Keratinocyte (primary cell): ENCODE results near the gene NRARP. TPM values are rescaled to one million over a fixed set of nuclear protein-coding genes. Genes with fewer than 3 reads are reported as not detected.

Source experiments
- DNase-seq: peaks from one replicate; pipeline ENCODE4 v3.0.0-alpha.2; 2011; ENCODE audit warnings: low read depth, missing footprints, low spot score
- FAIRE-seq: peaks from 2 replicates; lab custom pipeline; 2011; peaks lifted over from hg19 to GRCh38; lab: Jason Lieb, UNC
- H2AFZ ChIP-seq: 2 replicates; pipeline ENCODE4 v1.6.0; 2012; ENCODE audit warnings: low read length, control low read depth, inconsistent platforms; ENCODE audit not compliant: control insufficient read depth
- H3K27ac ChIP-seq: 2 replicates; pipeline ENCODE4 v1.5.1; 2011; ENCODE audit warnings: low read length; ENCODE audit not compliant: control insufficient read depth, insufficient read depth
- H3K27me3 ChIP-seq: 3 replicates; pipeline ENCODE4 v1.6.0; 2011; ENCODE audit warnings: low read length; ENCODE audit not compliant: control insufficient read depth, insufficient read depth; ENCODE audit errors: extremely low read depth
- H3K36me3 ChIP-seq, 2 experiments: 2 replicates in 1 of 2; 3 replicates in 1 of 2; pipeline ENCODE4 v1.5.1; 2011; ENCODE audit warnings: low read length in 2 of 2, mild to moderate bottlenecking in 1 of 2; ENCODE audit not compliant: control insufficient read depth in 2 of 2, insufficient read depth in 2 of 2; ENCODE audit errors: extremely low read depth in 1 of 2
- H3K4me1 ChIP-seq: 3 replicates; pipeline ENCODE4 v1.5.1; 2011; ENCODE audit warnings: low read length; ENCODE audit not compliant: control insufficient read depth, insufficient read depth; ENCODE audit errors: extremely low read depth
- H3K4me2 ChIP-seq: 3 replicates; pipeline ENCODE4 v1.6.0; 2011; ENCODE audit warnings: low read depth, low read length; ENCODE audit not compliant: control insufficient read depth, insufficient read depth; ENCODE audit errors: extremely low read depth
- H3K4me3 ChIP-seq, 3 experiments: fragments of 200-600 bp in 1 of 3; sonication (generic) in 1 of 3; 2 replicates in 2 of 3; 3 replicates in 1 of 3; pipeline ENCODE4 v1.5.1; 2011 to 2016; ENCODE audit warnings: low read length in 3 of 3, mild to moderate bottlenecking in 3 of 3, control low read depth in 2 of 3, inconsistent platforms in 1 of 3, low read depth in 1 of 3, mixed read lengths in 1 of 3, mixed run types in 1 of 3, moderate library complexity in 1 of 3; ENCODE audit not compliant: control insufficient read depth in 2 of 3, insufficient read depth in 2 of 3; ENCODE audit errors: extremely low read depth in 1 of 3
- H3K79me2 ChIP-seq: 2 replicates; pipeline ENCODE4 v1.6.0; 2012; ENCODE audit warnings: low read length; ENCODE audit not compliant: control insufficient read depth, insufficient read depth
- H3K9ac ChIP-seq: 3 replicates; pipeline ENCODE4 v1.6.0; 2011; ENCODE audit warnings: low read length; ENCODE audit not compliant: control insufficient read depth, insufficient read depth; ENCODE audit errors: extremely low read depth
- H3K9me1 ChIP-seq: 3 replicates; pipeline ENCODE4 v1.6.0; 2011; ENCODE audit warnings: low read length; ENCODE audit not compliant: control insufficient read depth, insufficient read depth; ENCODE audit errors: extremely low read depth
- H3K9me3 ChIP-seq: 2 replicates; pipeline ENCODE4 v1.5.1; 2012; ENCODE audit warnings: low read depth, low read length; ENCODE audit not compliant: control insufficient read depth
- H4K20me1 ChIP-seq: 3 replicates; pipeline ENCODE4 v1.6.0; 2011; ENCODE audit warnings: low read length; ENCODE audit not compliant: control insufficient read depth, insufficient read depth; ENCODE audit errors: extremely low read depth
- EZH2 ChIP-seq: IDR thresholded peaks from one replicate; pipeline ENCODE4 v1.6.1; 2012; ENCODE audit warnings: inconsistent platforms, mild to moderate bottlenecking, low read length, moderate library complexity
- dilution Hi-C: fragments of 300-500 bp; cut with MboI; formaldehyde crosslinking; loops from one replicate; pipeline ENCODE4 v1.7.0; 2020; ENCODE audit warnings: low sequenced_read_pairs; ENCODE audit not compliant: extremely low pct_ligation_motif_present
- polyA plus RNA-seq, 5 experiments: library from polyadenylated mRNA; depleted of rRNA in 3 of 5; stranded (reverse) in 3 of 5; stranded (forward) in 1 of 5; unstranded in 1 of 5; fragments of >200 nt; gene quantifications; 1 replicate in 1 of 5; 2 replicates in 3 of 5; 3 replicates in 1 of 5; pipeline versions ENCODE4 v1.2.1 to v1.2.3, GENCODE V29; 2011 to 2012; ENCODE audit warnings: missing spikeins in 2 of 5, low read depth in 1 of 5, low replicate concordance in 1 of 5
- TF ChIP-seq, protein P1 (sequence below), 3 experiments: IDR thresholded peaks in 1 of 3; conservative IDR thresholded peaks in 1 of 3; optimal IDR thresholded peaks in 1 of 3; 2 replicates in 2 of 3; 3 replicates in 1 of 3; pipeline versions ENCODE3 to v1.5.1; 2011; ENCODE audit warnings: low read length in 3 of 3, mild to moderate bottlenecking in 3 of 3, moderate library complexity in 2 of 3, control low read depth in 1 of 3, inconsistent platforms in 1 of 3; ENCODE audit not compliant: insufficient read depth in 2 of 3; ENCODE audit errors: extremely low read depth in 1 of 3

The NRARP gene
- polyA plus RNA-seq, 1 donor (not counting 4 experiments of a cell fraction or from before 2014, with no cell fraction given), result 2.4 TPM

DNA sequence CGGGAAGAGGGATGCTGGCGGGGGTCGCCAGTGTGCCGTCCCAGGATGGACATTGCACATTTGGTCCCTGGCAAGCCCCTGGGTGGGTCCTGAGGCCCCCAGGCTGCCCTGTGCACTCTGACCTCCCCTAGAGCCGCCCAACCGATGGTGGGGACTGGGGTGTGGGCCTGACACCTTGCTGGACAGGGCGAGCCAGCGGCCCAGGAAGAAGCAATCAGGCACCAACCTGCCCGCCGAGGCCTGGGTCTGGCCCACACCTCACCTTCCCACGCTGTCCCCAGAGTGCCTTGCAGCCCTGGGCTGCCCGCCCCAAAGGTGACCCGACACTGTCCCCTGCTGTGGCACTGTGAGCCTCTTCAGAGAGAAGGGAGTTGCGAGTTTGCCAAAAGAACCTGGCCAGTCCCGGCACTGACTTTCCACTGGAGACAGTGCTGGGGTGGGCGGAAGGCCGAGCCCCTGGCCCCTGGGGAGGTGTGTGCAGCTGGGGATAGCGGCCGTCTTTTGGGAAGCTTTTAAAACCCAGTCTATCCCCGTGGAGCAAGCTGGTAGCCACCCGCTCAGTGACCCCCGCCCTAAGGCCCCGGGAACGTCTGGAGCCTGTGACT is 12.0 kb upstream of the NRARP start:
- H3K4me3 ChIP-seq, result no peak overlapping the region
- H3K4me2 ChIP-seq, result no peak overlapping the region
- H3K9me3 ChIP-seq, result no peaks in the 10 kb centered on the region
- H4K20me1 ChIP-seq, result no peaks in the 10 kb centered on the region
- DNase-seq, result no peak
- FAIRE-seq, result no peak
- H3K4me1 ChIP-seq, result peaks cover 24% of the 10 kb centered on the region
- H3K36me3 ChIP-seq, result no peaks in the 10 kb centered on the region
- dilution Hi-C loops, result no loop called here
- H3K9me1 ChIP-seq, result no peaks in the 10 kb centered on the region
- H3K9ac ChIP-seq, result no peak overlapping the region
- TF ChIP-seq EZH2, result no peak
- TF ChIP-seq, protein P1, sequence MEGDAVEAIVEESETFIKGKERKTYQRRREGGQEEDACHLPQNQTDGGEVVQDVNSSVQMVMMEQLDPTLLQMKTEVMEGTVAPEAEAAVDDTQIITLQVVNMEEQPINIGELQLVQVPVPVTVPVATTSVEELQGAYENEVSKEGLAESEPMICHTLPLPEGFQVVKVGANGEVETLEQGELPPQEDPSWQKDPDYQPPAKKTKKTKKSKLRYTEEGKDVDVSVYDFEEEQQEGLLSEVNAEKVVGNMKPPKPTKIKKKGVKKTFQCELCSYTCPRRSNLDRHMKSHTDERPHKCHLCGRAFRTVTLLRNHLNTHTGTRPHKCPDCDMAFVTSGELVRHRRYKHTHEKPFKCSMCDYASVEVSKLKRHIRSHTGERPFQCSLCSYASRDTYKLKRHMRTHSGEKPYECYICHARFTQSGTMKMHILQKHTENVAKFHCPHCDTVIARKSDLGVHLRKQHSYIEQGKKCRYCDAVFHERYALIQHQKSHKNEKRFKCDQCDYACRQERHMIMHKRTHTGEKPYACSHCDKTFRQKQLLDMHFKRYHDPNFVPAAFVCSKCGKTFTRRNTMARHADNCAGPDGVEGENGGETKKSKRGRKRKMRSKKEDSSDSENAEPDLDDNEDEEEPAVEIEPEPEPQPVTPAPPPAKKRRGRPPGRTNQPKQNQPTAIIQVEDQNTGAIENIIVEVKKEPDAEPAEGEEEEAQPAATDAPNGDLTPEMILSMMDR (optimal IDR thresholded peaks at IDR 0.05 in 1 of 3, IDR thresholded peaks at IDR 0.05 in 1 of 3, conservative IDR thresholded peaks at IDR 0.05 in 1 of 3; ENCODE audit: extremely low read depth in 1 of 3, insufficient read depth in 2 of 3, low read length in 3 of 3), result no peak
- no peak overlapping the region for H2AFZ ChIP-seq
- H3K27ac ChIP-seq, result no peak overlapping the region
- H3K27me3 ChIP-seq, result peaks cover 21% of the 10 kb centered on the region
- H3K79me2 ChIP-seq, result no peaks in the 10 kb centered on the region

DNA sequence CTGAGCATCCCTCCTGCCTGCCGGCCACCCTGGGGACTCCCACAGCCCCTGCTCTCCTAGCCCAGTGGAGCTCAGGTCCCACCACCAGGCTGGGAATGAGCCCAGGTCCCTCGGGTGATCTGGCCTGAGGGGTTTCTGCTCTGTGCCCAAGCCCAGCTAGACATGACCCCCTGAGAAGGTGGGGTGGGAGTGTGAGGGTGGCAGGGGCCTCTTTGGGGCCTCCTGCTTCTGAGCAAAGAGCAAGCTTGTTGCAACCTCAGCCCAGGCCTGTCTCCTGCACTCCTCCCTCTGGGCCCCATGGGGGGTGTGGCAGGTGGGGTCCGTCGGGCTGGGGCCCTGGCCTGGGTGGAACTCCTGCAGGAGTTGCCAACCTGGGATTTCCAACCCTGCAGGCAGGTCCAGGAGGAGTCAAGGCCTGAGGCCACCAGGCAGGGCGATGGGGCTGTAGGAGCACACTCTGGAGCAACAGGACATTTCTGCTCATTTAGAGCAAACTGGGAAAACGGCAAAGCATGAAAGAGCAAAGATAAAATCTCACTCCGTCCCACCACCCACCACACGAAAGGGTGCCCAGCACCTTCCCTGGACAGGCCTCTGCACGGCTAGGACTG is 11.4 kb upstream of the NRARP start:
- H3K79me2 ChIP-seq, result no peaks in the 10 kb centered on the region
- H3K27me3 ChIP-seq, result peaks cover 21% of the 10 kb centered on the region
- TF ChIP-seq, protein P1 (optimal IDR thresholded peaks at IDR 0.05 in 1 of 3, IDR thresholded peaks at IDR 0.05 in 1 of 3, conservative IDR thresholded peaks at IDR 0.05 in 1 of 3; ENCODE audit: extremely low read depth in 1 of 3, insufficient read depth in 2 of 3, low read length in 3 of 3), result no peak
- no peak for TF ChIP-seq EZH2
- DNase-seq, result no peak
- peaks cover 24% of the 10 kb centered on the region for H3K4me1 ChIP-seq
- H2AFZ ChIP-seq, result no peak overlapping the region
- H3K4me2 ChIP-seq, result no peak overlapping the region
- H3K4me3 ChIP-seq, result no peak overlapping the region
- H3K9ac ChIP-seq, result no peak overlapping the region
- no peak for FAIRE-seq
- H4K20me1 ChIP-seq, result no peaks in the 10 kb centered on the region
- no peaks in the 10 kb centered on the region for H3K9me3 ChIP-seq
- no peak overlapping the region for H3K27ac ChIP-seq
- no peaks in the 10 kb centered on the region for H3K36me3 ChIP-seq
- dilution Hi-C loops, result no loop called here
- no peaks in the 10 kb centered on the region for H3K9me1 ChIP-seq
